ENCODE data around the gene ICAM5.

GRCh38 chr19:10292206-10292788, 2.5 kb downstream of the ICAM5 start:
- TF ChIP-seq CTCF (conservative IDR thresholded peaks at IDR 0.05), result no peak
- no peak for TF ChIP-seq EZH2 (IDR thresholded peaks at IDR 0.05; ENCODE audit: low read depth)

Measured in PC-9 (cell line).